Measurements from ENCODE around the gene FBXO28.

FBXO28 gene

GRCh38 chr1:224141693-224142092 lies 27.8 kb downstream of the FBXO28 start:
- Histone ChIP-seq H2AFZ (ENCODE audit: low read length) (no peak overlapping the region), H3K4me1 (ENCODE audit: insufficient read depth, low read length, poor library complexity, severe bottlenecking) (no peaks in the 10 kb centered on the region), H3K36me3 (ENCODE audit: insufficient read depth, low read length) (peaks cover 16% of the 10 kb centered on the region; the same call in 1 of the 2 replicates), H3F3A (ENCODE audit: low read depth) (no peaks in the 10 kb centered on the region), H3K4me2 (ENCODE audit: low read depth, low read length, poor library complexity, severe bottlenecking) (no peak overlapping the region), H3K9me2 (replicated peaks; ENCODE audit: low read depth, low read length) (no peaks in the 10 kb centered on the region), H3K4me3 (ENCODE audit: low read length, poor library complexity, severe bottlenecking) (no peak overlapping the region), H3K9ac (ENCODE audit: low read depth, low read length, poor library complexity, severe bottlenecking) (no peak overlapping the region), H4K20me1 (ENCODE audit: insufficient read depth, low read length, poor library complexity, severe bottlenecking) (no peaks in the 10 kb centered on the region), H3K9me3 (ENCODE audit: insufficient read depth, low read depth, low read length) (no peaks in the 10 kb centered on the region), H3K79me2 (ENCODE audit: insufficient read depth, low read length) (no peaks in the 10 kb centered on the region), H3K27me3 (ENCODE audit: insufficient read depth, low read length, poor library complexity, severe bottlenecking) (no peaks in the 10 kb centered on the region)
- TF ChIP-seq CTCF (conservative IDR thresholded peaks at IDR 0.05; ENCODE audit: low read length) (no peak), EZH2phosphoT487 (IDR thresholded peaks at IDR 0.05; ENCODE audit: borderline replicate concordance) (no peak)

DNA sequence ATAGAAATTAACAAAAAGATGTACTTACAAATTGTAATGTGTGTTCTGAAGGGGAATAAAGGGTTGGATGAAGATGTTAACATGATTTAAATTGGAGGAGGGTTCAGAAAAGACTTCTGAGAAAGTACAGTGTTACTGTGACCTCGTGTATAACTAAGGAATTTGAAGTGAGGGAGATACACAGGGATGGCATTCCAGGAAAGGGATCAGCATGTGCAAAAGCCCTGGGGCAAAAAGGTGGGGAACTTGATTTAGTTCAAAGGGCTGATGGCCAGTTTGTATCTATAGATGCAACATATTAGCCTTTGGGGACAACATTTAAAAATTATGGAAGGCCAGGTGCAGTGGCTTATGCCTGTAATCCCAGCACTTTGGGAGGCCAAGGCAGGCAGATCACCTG lies 35.8 kb downstream of the FBXO28 start:
- Histone ChIP-seq H3K4me1 (ENCODE audit: insufficient read depth, low read length, poor library complexity, severe bottlenecking) (peaks cover 10% of the 10 kb centered on the region), H3K9me3 (ENCODE audit: insufficient read depth, low read depth, low read length) (no peaks in the 10 kb centered on the region), H4K20me1 (ENCODE audit: insufficient read depth, low read length, poor library complexity, severe bottlenecking) (no peaks in the 10 kb centered on the region), H3F3A (ENCODE audit: low read depth) (no peaks in the 10 kb centered on the region), H3K4me3 (ENCODE audit: low read length, poor library complexity, severe bottlenecking) (no peak overlapping the region), H3K4me2 (ENCODE audit: low read depth, low read length, poor library complexity, severe bottlenecking) (no peak overlapping the region), H3K36me3 (ENCODE audit: insufficient read depth, low read length) (peaks cover 5% of the 10 kb centered on the region; the same call in 1 of the 2 replicates), H3K9me2 (replicated peaks; ENCODE audit: low read depth, low read length) (no peaks in the 10 kb centered on the region), H3K9ac (ENCODE audit: low read depth, low read length, poor library complexity, severe bottlenecking) (no peak overlapping the region), H2AFZ (ENCODE audit: low read length) (no peak overlapping the region), H3K79me2 (ENCODE audit: insufficient read depth, low read length) (no peaks in the 10 kb centered on the region), H3K27me3 (ENCODE audit: insufficient read depth, low read length, poor library complexity, severe bottlenecking) (no peaks in the 10 kb centered on the region)
- TF ChIP-seq EZH2phosphoT487 (IDR thresholded peaks at IDR 0.05; ENCODE audit: borderline replicate concordance) (no peak), CTCF (conservative IDR thresholded peaks at IDR 0.05; ENCODE audit: low read length) (no peak)

- no peak overlapping the region for H3K9ac ChIP-seq (ENCODE audit: low read depth, low read length, poor library complexity, severe bottlenecking)
- TF ChIP-seq CTCF (conservative IDR thresholded peaks at IDR 0.05; ENCODE audit: low read length) (no peak), EZH2phosphoT487 (IDR thresholded peaks at IDR 0.05; ENCODE audit: borderline replicate concordance) (no peak)
- peaks cover 10% of the 10 kb centered on the region for H3K4me1 ChIP-seq (ENCODE audit: insufficient read depth, low read length, poor library complexity, severe bottlenecking)
- H4K20me1 ChIP-seq (ENCODE audit: insufficient read depth, low read length, poor library complexity, severe bottlenecking), result no peaks in the 10 kb centered on the region
- no peaks in the 10 kb centered on the region for H3K27me3 ChIP-seq (ENCODE audit: insufficient read depth, low read length, poor library complexity, severe bottlenecking)
- peaks cover 6% of the 10 kb centered on the region; the same call in 1 of the 2 replicates for H3K36me3 ChIP-seq (ENCODE audit: insufficient read depth, low read length)
- no peak overlapping the region for H3K4me3 ChIP-seq (ENCODE audit: low read length, poor library complexity, severe bottlenecking)
- no peaks in the 10 kb centered on the region for H3K79me2 ChIP-seq (ENCODE audit: insufficient read depth, low read length)
- H2AFZ ChIP-seq (ENCODE audit: low read length), result no peak overlapping the region
- no peaks in the 10 kb centered on the region for H3K9me3 ChIP-seq (ENCODE audit: insufficient read depth, low read depth, low read length)
- H3F3A ChIP-seq (ENCODE audit: low read depth), result no peaks in the 10 kb centered on the region
- H3K4me2 ChIP-seq (ENCODE audit: low read depth, low read length, poor library complexity, severe bottlenecking), result no peak overlapping the region
- no peaks in the 10 kb centered on the region for H3K9me2 ChIP-seq (replicated peaks; ENCODE audit: low read depth, low read length)
These were observed 37.2 kb downstream of the FBXO28 start for GRCh38 chr1:224151117-224151516.
